Activated naive CD8-positive, alpha-beta T cell treated with anti-CD3 and anti-CD28 coated beads, Interleukin-2, amount 50 U/mL, for 24 hours (primary cell): ENCODE results near the gene KREMEN1.

Experiments used
- ATAC-seq: fragments of 150-1000 bp; cut with Tn5 transposase; one replicate; pipeline ENCODE4 v1.10.0; 2021
- DNase-seq: peaks from one replicate; pipeline ENCODE4 v3.0.0; 2021
- H3K27ac Mint-ChIP-seq: one replicate; pipeline ENCODE4 v1.8.0; 2021; ENCODE audit warnings: mild to moderate bottlenecking, mixed read lengths
- H3K27me3 Mint-ChIP-seq: one replicate; pipeline ENCODE4 v1.8.0; 2021; ENCODE audit warnings: mixed read lengths
- H3K36me3 Mint-ChIP-seq: one replicate; pipeline ENCODE4 v1.8.0; 2021; ENCODE audit warnings: low read depth, mixed read lengths
- H3K4me1 Mint-ChIP-seq: one replicate; pipeline ENCODE4 v1.8.0; 2021; ENCODE audit warnings: mixed read lengths
- H3K4me3 Mint-ChIP-seq: one replicate; pipeline ENCODE4 v1.8.0; 2021; ENCODE audit warnings: mild to moderate bottlenecking, moderate library complexity, mixed read lengths
- H3K9me3 Mint-ChIP-seq: one replicate; pipeline ENCODE4 v1.8.0; 2021; ENCODE audit warnings: mixed read lengths

Gene KREMEN1

DNA sequence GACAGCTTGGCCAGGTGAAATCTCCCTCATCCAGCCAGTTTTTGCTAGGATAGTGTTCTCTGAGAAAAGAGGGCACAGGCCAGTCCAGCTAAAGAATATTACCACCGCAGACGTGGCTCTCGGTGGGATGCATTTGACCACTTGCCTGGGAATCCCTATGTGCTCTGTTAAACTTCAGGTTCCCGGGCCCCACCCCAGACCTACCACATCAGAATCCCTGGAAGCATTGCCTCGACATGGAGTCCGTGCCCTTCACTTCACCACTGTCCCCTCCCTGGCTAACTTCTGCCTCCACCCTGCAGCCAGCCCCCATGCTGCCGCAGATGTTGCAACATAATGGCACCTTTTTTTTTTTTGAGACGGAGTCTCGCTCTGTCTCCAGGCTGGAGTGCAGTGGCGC, 76.0 kb downstream of the KREMEN1 start:
- no peaks in the 10 kb centered on the region for H3K9me3 Mint-ChIP-seq
- H3K36me3 Mint-ChIP-seq, result no peaks in the 10 kb centered on the region
- no peak for DNase-seq
- ATAC-seq, result no peak
- H3K27me3 Mint-ChIP-seq, result peaks cover 16% of the 10 kb centered on the region
- H3K4me3 Mint-ChIP-seq, result no peak overlapping the region
- H3K27ac Mint-ChIP-seq, result no peak overlapping the region
- H3K4me1 Mint-ChIP-seq, result peaks cover 6% of the 10 kb centered on the region

- Mint-ChIP-seq H3K27ac (no peak overlapping the region), H3K9me3 (no peaks in the 10 kb centered on the region), H3K36me3 (no peaks in the 10 kb centered on the region), H3K4me1 (peaks cover 12% of the 10 kb centered on the region), H3K4me3 (no peak overlapping the region), H3K27me3 (peaks cover 26% of the 10 kb centered on the region)
- ATAC-seq (no peak), DNase-seq (no peak)
These were observed 77.2 kb downstream of the KREMEN1 start for GRCh38 chr22:29149841-29150555.

DNA sequence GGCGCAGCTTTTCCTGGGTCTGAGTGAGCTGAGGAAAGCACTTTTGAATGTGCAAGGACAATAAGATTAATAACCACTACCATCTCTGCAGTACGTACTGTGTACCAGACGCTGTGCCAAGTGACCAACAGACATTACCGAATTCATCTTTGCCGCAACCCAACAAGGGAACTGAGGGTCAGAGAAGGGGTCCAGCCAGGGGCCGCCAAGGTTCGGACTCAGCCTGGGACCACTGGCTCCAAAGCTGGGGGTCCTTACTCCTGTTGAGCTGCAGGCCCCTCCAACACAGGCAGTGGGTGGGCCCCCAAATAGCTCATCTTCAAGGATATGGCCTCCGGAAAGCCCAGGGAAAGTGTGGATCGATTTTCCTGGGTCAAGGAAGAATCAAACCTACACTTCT, 77.9 kb downstream of the KREMEN1 start:
- peaks cover 33% of the 10 kb centered on the region for H3K27me3 Mint-ChIP-seq
- no peaks in the 10 kb centered on the region for H3K9me3 Mint-ChIP-seq
- peaks cover 12% of the 10 kb centered on the region for H3K4me1 Mint-ChIP-seq
- DNase-seq (no peak), ATAC-seq (no peak)
- H3K27ac Mint-ChIP-seq, result no peak overlapping the region
- H3K4me3 Mint-ChIP-seq, result no peak overlapping the region
- no peaks in the 10 kb centered on the region for H3K36me3 Mint-ChIP-seq

DNA sequence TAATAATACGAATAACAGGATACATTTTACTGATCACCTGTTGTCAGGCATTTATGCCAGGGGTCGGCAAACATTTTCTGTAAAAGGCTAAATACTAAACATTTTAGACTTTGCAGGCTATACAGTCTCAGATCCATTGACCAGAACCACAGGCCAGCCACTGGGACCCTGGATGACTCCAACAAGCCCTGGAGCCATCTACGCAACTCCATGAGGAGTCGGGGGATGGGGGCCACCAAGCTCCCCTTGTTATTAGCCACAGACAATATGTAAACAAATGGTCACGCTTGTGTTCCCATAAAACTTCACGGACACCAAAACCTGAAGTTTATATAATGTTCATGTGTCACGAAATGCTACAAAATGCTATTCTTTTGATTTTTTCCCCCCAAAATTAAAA, 78.5 kb downstream of the KREMEN1 start:
- DNase-seq, result no peak
- H3K36me3 Mint-ChIP-seq, result no peaks in the 10 kb centered on the region
- H3K27me3 Mint-ChIP-seq, result peaks cover 37% of the 10 kb centered on the region
- no peak for ATAC-seq
- H3K27ac Mint-ChIP-seq, result no peak overlapping the region
- H3K4me1 Mint-ChIP-seq, result peaks cover 12% of the 10 kb centered on the region
- H3K4me3 Mint-ChIP-seq, result no peak overlapping the region
- H3K9me3 Mint-ChIP-seq, result no peaks in the 10 kb centered on the region

DNA sequence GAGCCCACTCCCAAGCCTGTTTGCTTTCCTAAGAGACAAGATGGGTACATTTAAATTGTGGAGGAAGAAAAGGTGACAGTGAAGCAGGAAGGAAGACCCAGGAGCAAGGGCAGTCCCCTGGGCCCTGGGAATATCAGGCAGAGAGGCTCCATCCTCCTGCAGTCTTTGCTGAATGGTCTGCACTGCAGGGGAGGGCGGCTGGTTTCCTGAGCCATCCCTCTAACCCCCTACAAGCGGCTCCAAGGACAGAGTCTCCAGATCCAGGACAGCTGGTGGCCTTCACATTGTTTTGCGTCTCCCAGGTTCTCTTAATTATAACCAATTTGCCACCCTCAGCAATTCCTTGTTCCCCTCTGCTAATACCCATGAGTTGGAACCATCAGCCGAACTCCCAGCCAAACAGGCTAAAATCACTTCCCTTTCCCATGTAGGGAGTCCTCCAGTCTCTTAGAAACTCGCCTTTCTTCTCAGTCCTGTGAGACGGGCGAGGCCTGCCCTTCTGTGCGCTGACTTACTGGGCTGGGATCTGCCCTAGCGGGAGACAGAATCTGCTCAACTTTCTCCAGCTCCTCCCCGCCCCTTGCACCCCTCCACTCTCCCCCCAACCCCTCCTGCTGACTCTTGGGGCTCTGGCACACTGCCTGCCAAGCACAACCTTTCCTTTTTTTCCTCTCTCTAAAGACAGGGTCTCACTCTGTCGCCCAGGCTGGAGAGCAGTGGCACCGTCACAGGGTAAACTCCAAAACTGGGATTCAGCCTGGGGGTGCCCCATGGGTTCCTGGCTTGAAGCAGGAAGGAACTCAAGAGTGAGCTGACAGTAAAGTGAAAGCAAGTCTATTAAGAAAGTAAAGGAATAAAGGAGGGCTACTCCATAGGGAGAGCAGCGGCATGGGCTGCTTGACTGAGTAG, 79.5 kb downstream of the KREMEN1 start:
- ATAC-seq, result no peak
- Mint-ChIP-seq H3K27ac (no peak overlapping the region), H3K36me3 (no peaks in the 10 kb centered on the region), H3K4me1 (peaks cover 12% of the 10 kb centered on the region), H3K9me3 (no peaks in the 10 kb centered on the region), H3K4me3 (no peak overlapping the region), H3K27me3 (peaks cover 41% of the 10 kb centered on the region)
- DNase-seq, result no peak

GRCh38 chr22:29152954-29153719, 80.3 kb downstream of the KREMEN1 start:
- Mint-ChIP-seq H3K36me3 (no peaks in the 10 kb centered on the region), H3K4me1 (peaks cover 12% of the 10 kb centered on the region), H3K4me3 (no peak overlapping the region), H3K27me3 (peaks cover 47% of the 10 kb centered on the region), H3K27ac (no peak overlapping the region), H3K9me3 (no peaks in the 10 kb centered on the region)
- ATAC-seq (no peak), DNase-seq (no peak)

DNA sequence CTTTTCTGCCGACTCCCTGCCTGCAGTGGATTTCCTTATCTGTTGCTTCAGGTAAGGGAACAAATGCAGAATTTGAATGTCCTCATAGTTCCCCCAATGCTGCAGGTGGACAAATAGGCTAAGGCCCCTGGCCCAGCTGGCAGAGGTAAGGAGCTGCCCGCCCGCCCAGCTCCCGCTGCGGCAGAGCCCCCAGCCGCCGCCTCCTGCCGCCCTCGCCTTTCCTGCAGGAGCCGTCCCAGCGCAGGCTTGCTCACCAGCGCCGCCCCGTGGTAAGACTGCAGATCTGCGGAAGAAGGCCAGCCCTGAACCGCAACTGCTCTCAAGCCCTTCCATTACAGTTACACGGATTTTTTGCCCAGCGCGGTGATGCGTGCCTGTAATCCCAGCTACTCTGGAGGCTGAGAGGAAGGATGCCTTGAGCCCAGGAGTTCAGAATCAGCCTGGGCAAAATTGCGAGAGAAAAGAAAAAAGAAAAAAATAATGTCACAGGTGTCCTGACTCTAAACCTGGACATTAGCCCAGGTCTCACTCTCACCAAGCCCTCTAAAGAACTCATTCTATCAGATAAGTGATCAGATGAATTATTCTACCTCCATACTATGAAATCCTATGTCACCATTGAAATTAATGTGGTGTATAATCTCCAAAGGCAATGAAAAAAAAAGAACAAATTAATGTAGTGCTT, 81.7 kb downstream of the KREMEN1 start:
- Mint-ChIP-seq H3K27me3 (peaks cover 48% of the 10 kb centered on the region), H3K36me3 (no peaks in the 10 kb centered on the region), H3K27ac (no peak overlapping the region), H3K4me1 (peaks cover 12% of the 10 kb centered on the region), H3K4me3 (no peak overlapping the region), H3K9me3 (no peaks in the 10 kb centered on the region)
- DNase-seq (peak; percentile 77), ATAC-seq (peak; percentile 62)

DNA sequence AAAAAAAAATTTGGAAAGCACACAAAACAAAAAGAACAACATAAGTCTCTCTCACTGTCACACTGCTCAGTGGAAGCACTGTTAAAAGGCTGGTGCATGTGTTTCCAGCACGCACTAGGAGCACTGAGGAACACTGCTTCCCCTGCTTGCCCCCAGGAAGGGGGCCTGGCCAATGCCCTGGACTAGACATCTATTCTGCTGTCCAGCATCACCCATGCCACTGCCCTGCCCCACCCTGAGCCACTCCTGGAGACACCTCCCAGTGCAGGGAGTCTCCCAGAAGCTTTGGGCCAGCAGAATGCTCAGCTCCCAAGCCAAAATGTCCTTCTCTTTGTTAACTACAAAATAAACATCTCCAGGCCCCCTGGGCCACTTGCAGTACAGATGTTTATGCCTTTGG, 83.1 kb downstream of the KREMEN1 start:
- no peak overlapping the region for H3K4me3 Mint-ChIP-seq
- DNase-seq (no peak), ATAC-seq (no peak)
- H3K36me3 Mint-ChIP-seq, result no peaks in the 10 kb centered on the region
- peaks cover 57% of the 10 kb centered on the region for H3K27me3 Mint-ChIP-seq
- H3K4me1 Mint-ChIP-seq, result peaks cover 16% of the 10 kb centered on the region
- H3K9me3 Mint-ChIP-seq, result no peaks in the 10 kb centered on the region
- H3K27ac Mint-ChIP-seq, result no peak overlapping the region

DNA sequence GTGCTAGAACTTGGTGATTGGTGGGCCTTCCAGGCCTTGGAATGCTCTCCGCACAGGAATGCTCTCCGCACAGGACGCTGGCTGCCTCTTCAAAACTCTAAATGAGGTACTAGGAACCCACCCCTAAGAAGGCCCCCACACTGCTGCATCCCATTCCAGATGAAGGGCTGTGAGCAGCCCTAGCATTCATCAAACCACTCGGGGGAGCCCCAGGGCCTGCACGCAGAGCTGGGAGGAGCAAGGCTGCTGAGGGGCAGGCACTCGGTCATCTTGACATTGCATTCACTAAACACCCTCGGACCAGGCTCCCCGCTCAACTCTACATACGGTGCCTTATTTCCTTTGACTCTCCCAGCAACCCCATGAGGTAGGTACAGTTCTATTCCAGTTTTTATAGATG, 83.7 kb downstream of the KREMEN1 start:
- peaks cover 16% of the 10 kb centered on the region for H3K4me1 Mint-ChIP-seq
- no peaks in the 10 kb centered on the region for H3K9me3 Mint-ChIP-seq
- H3K27me3 Mint-ChIP-seq, result peaks cover 57% of the 10 kb centered on the region
- DNase-seq (no peak), ATAC-seq (no peak)
- H3K36me3 Mint-ChIP-seq, result no peaks in the 10 kb centered on the region
- H3K27ac Mint-ChIP-seq, result no peak overlapping the region
- no peak overlapping the region for H3K4me3 Mint-ChIP-seq

DNA sequence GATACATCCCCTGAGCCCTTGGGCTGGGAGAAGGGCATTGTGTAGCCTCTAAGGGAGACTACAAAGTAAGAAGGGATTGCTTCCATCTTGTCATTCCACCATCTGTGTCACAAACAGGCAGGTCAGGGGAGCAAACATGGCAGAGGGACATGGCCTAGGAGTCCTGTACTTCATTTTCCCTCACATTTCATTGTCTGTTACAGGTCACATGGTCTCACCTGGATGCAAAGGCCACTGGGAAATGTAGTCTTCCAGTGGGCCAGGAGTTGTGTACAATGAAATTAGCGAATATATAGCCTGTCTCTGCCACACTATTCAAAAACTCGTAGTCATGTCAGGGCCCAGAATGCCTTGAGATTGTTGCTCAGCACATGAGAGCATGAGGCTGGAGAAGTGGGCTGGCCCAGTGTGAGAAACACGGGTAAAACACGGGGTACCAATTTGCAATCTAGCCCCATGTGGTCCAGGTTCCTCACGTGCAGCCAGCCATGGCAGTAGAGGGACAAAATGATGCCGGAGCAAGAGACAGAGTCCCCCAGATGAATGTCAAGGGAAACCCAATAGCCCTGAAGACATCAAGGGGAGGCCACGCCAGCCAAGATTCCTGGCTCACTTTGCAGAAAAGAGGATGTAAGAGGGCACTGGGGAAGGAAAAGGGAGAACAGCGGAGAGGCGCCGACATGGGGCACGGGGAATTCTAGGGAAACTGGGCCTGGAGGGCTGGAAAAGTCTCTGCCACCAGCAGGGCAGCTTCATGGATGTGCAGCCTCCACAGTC, 85.1 kb downstream of the KREMEN1 start:
- H3K27ac Mint-ChIP-seq, result no peak overlapping the region
- DNase-seq, result no peak
- H3K36me3 Mint-ChIP-seq, result no peaks in the 10 kb centered on the region
- peaks cover 13% of the 10 kb centered on the region for H3K4me1 Mint-ChIP-seq
- H3K4me3 Mint-ChIP-seq, result no peak overlapping the region
- H3K9me3 Mint-ChIP-seq, result no peaks in the 10 kb centered on the region
- ATAC-seq, result no peak
- peaks cover 57% of the 10 kb centered on the region for H3K27me3 Mint-ChIP-seq

GRCh38 chr22:29158546-29158945, 85.7 kb downstream of the KREMEN1 start:
- ATAC-seq, result no peak
- H3K36me3 Mint-ChIP-seq, result no peaks in the 10 kb centered on the region
- no peak overlapping the region for H3K27ac Mint-ChIP-seq
- H3K4me1 Mint-ChIP-seq, result peaks cover 10% of the 10 kb centered on the region
- no peaks in the 10 kb centered on the region for H3K9me3 Mint-ChIP-seq
- H3K27me3 Mint-ChIP-seq, result peaks cover 57% of the 10 kb centered on the region
- DNase-seq, result no peak
- H3K4me3 Mint-ChIP-seq, result no peak overlapping the region

GRCh38 chr22:29163808-29164207, 91.0 kb downstream of the KREMEN1 start:
- Mint-ChIP-seq H3K27ac (no peak overlapping the region), H3K9me3 (no peaks in the 10 kb centered on the region), H3K4me1 (peaks cover 28% of the 10 kb centered on the region), H3K27me3 (peaks cover 55% of the 10 kb centered on the region), H3K36me3 (no peaks in the 10 kb centered on the region), H3K4me3 (no peak overlapping the region)
- ATAC-seq (no peak), DNase-seq (no peak)

- Mint-ChIP-seq H3K27me3 (peaks cover 60% of the 10 kb centered on the region), H3K9me3 (no peaks in the 10 kb centered on the region), H3K4me1 (peaks cover 28% of the 10 kb centered on the region), H3K4me3 (no peak overlapping the region), H3K36me3 (no peaks in the 10 kb centered on the region), H3K27ac (no peak overlapping the region)
- DNase-seq (no peak), ATAC-seq (no peak)
These were observed 92.7 kb downstream of the KREMEN1 start for GRCh38 chr22:29165321-29166060.
